Hepatocyte (in vitro differentiated cells): ENCODE results near the gene VANGL1. TPM values are rescaled to one million over a fixed set of nuclear protein-coding genes. Genes with fewer than 3 reads are reported as not detected.

Experiments used
- DNase-seq: peaks from one replicate; pipeline ENCODE4 v3.0.0-alpha.2; 2016; ENCODE audit warnings: low spot score
- H2AFZ ChIP-seq: fragments of 200-600 bp; sonication (generic); 2 replicates; pipeline ENCODE4 v1.6.0; 2016; ENCODE audit warnings: antibody characterized with exemption, mild to moderate bottlenecking
- H3K27ac ChIP-seq: fragments of 200-600 bp; sonication (generic); 2 replicates; pipeline ENCODE4 v1.5.1; 2016; ENCODE audit warnings: mild to moderate bottlenecking
- H3K27me3 ChIP-seq: fragments of 200-600 bp; sonication (generic); 2 replicates; pipeline ENCODE4 v1.6.1; 2016
- H3K36me3 ChIP-seq: fragments of 200-600 bp; sonication (generic); replicated peaks from 2 replicates; pipeline ENCODE4 v1.5.1; 2016; ENCODE audit warnings: low read depth; ENCODE audit not compliant: insufficient read depth
- H3K4me1 ChIP-seq: fragments of 200-600 bp; sonication (generic); 2 replicates; pipeline ENCODE4 v1.5.1; 2016; ENCODE audit warnings: mild to moderate bottlenecking, moderate library complexity; ENCODE audit not compliant: insufficient read depth
- H3K4me2 ChIP-seq: fragments of 200-600 bp; sonication (generic); 2 replicates; pipeline ENCODE4 v1.6.0; 2016
- H3K4me3 ChIP-seq: fragments of 200-600 bp; sonication (generic); 2 replicates; pipeline ENCODE4 v1.5.1; 2016; ENCODE audit warnings: mild to moderate bottlenecking
- H3K79me2 ChIP-seq: fragments of 200-600 bp; sonication (generic); 2 replicates; pipeline ENCODE4 v1.6.0; 2017; ENCODE audit warnings: mild to moderate bottlenecking
- H3K9me2 ChIP-seq: fragments of 200-600 bp; sonication (generic); replicated peaks from 2 replicates; pipeline ENCODE4 v1.6.0; 2017; ENCODE audit warnings: mild to moderate bottlenecking; ENCODE audit not compliant: insufficient read depth
- H3K9me3 ChIP-seq: fragments of 200-600 bp; sonication (generic); 2 replicates; pipeline ENCODE4 v1.5.1; 2016; ENCODE audit warnings: low read depth, mild to moderate bottlenecking
- H4K20me1 ChIP-seq: fragments of 200-600 bp; sonication (generic); 2 replicates; pipeline ENCODE4 v1.6.0; 2016; ENCODE audit warnings: mild to moderate bottlenecking; ENCODE audit not compliant: insufficient read depth, poor library complexity, severe bottlenecking
- EZH2 ChIP-seq: fragments of 200-600 bp; sonication (generic); IDR thresholded peaks from 2 replicates; pipeline ENCODE4 v1.6.1; 2016; ENCODE audit warnings: antibody characterized with exemption, mild to moderate bottlenecking, borderline replicate concordance
- EZH2phosphoT487 ChIP-seq: fragments of 200-600 bp; sonication (generic); IDR thresholded peaks from one replicate; pipeline ENCODE4 v1.6.1; 2018; ENCODE audit warnings: antibody characterized with exemption, mild to moderate bottlenecking, low read depth, moderate library complexity; ENCODE audit not compliant: unreplicated experiment, severe bottlenecking
- WGBS: methylation state at CpG from one replicate; pipeline ENCODE4 v1.1.6; 2016; ENCODE audit warnings: low lambda C conversion rate; ENCODE audit errors: missing lambda C conversion rate; 5-methylcytosine and 5-hydroxymethylcytosine counted together
- polyA plus RNA-seq: library from polyadenylated mRNA; unstranded; fragments of >200 nt; fragmentation: Nextera tagmentation; extraction: Ambion mirVana; gene quantifications from 2 replicates; pipeline ENCODE4 v1.2.1, GENCODE V29; 2016
- total RNA-seq: library from RNA; depleted of rRNA; stranded (reverse); fragments of >200 nt; gene quantifications from 2 replicates; pipeline ENCODE4 v1.2.3, GENCODE V29; 2014
- TF ChIP-seq, protein P1 (sequence below): fragments of 200-600 bp; sonication (generic); IDR thresholded peaks from 2 replicates; pipeline ENCODE4 v1.5.1; 2016; ENCODE audit warnings: antibody characterized with exemption, mild to moderate bottlenecking; ENCODE audit not compliant: poor library complexity

VANGL1 gene
- total and polyA plus RNA-seq, 2 experiments from 2014 or later = 11.6 to 12.1 TPM

DNA sequence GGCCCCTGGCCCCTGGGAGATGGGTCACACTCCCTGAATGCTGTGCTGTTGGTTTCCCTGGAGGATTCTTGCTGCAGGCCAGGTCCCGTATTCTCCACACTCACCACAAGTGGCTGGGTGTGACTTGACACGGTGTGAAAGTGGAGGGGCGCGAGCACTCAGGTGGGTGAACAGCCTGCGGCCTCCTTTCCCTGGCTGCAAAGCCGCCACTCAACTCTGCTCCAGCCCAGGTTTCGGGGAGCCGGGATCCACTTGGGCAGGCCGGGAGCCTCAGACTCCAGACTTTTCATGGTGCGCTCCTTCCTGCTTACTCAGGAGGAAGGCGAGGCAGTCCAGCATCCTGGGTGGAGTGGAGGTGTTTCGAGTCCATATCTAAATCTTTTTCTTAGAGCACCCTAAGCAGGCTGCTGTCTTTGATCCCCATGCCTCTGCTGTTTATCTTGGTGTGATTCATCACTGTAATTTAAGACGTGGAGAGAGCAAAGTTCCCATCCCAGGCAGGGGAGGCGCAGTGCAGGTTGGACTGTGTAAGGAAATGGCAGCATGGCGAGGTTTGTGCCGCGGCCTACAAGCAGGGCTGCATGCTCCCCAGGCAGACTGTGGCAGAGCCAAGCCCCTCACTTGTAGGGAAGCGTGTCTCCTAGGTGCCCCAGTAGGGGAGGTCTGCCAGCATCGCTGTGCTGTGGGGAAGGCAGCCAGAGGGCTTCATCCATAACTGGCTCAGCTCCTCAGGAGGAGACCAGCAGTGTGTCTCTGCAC is 29.6 kb downstream of the VANGL1 start:
- peak; percentile 77 for DNase-seq
- H3K4me1 ChIP-seq = peaks cover 29% of the 10 kb centered on the region
- H3K4me2 ChIP-seq = peak overlapping the region; percentile 25
- peak overlapping the region; percentile 91 for H3K27ac ChIP-seq
- no peak overlapping the region for H3K4me3 ChIP-seq
- no peak overlapping the region for H2AFZ ChIP-seq
- TF ChIP-seq EZH2 = no peak
- no peak for TF ChIP-seq EZH2phosphoT487
- TF ChIP-seq, protein P1, sequence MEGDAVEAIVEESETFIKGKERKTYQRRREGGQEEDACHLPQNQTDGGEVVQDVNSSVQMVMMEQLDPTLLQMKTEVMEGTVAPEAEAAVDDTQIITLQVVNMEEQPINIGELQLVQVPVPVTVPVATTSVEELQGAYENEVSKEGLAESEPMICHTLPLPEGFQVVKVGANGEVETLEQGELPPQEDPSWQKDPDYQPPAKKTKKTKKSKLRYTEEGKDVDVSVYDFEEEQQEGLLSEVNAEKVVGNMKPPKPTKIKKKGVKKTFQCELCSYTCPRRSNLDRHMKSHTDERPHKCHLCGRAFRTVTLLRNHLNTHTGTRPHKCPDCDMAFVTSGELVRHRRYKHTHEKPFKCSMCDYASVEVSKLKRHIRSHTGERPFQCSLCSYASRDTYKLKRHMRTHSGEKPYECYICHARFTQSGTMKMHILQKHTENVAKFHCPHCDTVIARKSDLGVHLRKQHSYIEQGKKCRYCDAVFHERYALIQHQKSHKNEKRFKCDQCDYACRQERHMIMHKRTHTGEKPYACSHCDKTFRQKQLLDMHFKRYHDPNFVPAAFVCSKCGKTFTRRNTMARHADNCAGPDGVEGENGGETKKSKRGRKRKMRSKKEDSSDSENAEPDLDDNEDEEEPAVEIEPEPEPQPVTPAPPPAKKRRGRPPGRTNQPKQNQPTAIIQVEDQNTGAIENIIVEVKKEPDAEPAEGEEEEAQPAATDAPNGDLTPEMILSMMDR = no peak
- H3K36me3 ChIP-seq = no peaks in the 10 kb centered on the region
- H4K20me1 ChIP-seq = no peaks in the 10 kb centered on the region
- H3K9me3 ChIP-seq = no peaks in the 10 kb centered on the region
- no peaks in the 10 kb centered on the region for H3K9me2 ChIP-seq
- H3K79me2 ChIP-seq = peaks cover 9% of the 10 kb centered on the region
- WGBS = 68% methylated on average over 19 of the region's 19 CpGs
- no peaks in the 10 kb centered on the region for H3K27me3 ChIP-seq

DNA sequence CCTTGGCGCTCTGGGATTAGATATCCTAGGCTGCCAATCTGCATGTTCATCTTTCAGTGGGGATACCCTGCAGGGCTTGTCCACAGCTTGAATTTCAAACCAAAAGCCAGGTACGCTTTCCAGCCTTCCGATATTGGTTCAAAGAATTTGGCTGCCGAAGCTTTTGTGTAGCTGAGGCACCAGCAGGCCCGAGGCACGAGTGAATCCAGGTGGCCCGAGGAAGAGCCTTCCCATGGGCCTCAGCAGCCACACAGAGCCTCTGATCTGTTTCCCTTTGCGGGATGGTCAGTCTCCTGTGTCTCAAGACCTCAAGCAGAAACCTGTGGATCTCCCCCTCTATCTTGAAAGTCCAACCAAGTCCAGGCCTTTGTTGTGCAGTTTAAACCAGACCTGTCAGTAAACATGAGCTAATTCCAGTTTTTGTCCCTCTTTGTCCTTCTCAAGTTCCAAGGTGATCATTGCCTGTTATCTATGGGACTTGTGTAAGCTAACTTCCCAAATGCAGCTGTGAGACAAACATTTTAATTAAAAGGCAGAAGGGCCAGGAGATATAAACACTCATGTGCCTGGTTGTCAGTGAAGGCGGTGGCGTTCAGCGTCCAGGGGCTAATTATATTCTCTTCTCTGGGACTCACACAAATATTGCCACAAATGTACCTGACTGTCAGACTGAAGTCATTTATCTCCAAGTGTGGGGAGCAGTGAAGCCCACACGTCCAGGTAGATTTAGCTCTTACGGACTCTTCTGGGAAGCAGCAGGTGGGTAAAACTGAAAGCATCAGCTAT is 30.6 kb downstream of the VANGL1 start:
- Histone ChIP-seq H3K9me2 (no peaks in the 10 kb centered on the region), H3K9me3 (no peaks in the 10 kb centered on the region), H4K20me1 (no peaks in the 10 kb centered on the region), H2AFZ (no peak overlapping the region), H3K4me1 (peaks cover 29% of the 10 kb centered on the region), H3K4me2 (no peak overlapping the region), H3K79me2 (peaks cover 9% of the 10 kb centered on the region), H3K36me3 (no peaks in the 10 kb centered on the region), H3K27ac (peak overlapping the region; percentile 91), H3K4me3 (no peak overlapping the region), H3K27me3 (no peaks in the 10 kb centered on the region)
- no peak for DNase-seq
- TF ChIP-seq, protein P1 = no peak
- TF ChIP-seq EZH2phosphoT487 (no peak), EZH2 (no peak)
- whole genome bisulfite sequencing = 82% methylated on average over 13 of the region's 13 CpGs

DNA sequence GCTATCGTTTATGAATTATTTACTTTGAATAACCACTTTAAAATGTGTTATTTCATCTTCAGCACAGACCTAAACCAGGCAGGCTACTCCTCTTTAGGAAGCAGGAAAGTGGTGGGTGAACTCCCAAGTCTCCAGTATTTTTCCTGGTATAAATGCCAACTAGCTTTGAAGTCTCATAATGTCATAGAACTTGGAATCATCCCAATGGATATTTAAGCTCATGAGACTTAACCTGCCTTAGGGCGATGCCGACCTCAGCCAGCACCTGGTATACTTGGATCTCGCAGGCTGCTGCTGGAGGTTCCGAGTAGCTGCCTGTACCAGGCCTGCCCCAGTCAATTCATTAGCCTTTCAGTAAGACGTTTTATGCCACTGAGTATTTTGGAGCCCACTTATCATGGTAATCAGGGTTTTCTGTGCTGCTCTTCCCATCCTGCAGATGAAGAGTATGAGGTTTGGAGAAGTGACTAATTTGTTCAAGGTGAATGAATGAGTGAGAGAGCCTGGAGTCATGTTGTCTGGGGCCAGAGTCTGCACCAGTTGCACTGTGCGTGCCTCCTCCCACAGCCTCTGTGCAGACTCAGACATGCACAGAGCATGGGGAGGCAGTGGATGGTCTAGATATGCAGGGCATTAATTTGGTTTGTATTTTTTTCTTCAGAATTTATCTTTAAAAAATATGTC is 34.9 kb downstream of the VANGL1 start:
- Histone ChIP-seq H2AFZ (no peak overlapping the region), H3K36me3 (no peaks in the 10 kb centered on the region), H3K9me2 (no peaks in the 10 kb centered on the region), H3K79me2 (peaks cover 2% of the 10 kb centered on the region), H4K20me1 (no peaks in the 10 kb centered on the region), H3K27ac (no peak overlapping the region), H3K9me3 (no peaks in the 10 kb centered on the region), H3K4me2 (no peak overlapping the region), H3K4me1 (peaks cover 11% of the 10 kb centered on the region), H3K27me3 (no peaks in the 10 kb centered on the region), H3K4me3 (no peak overlapping the region)
- DNase-seq = no peak
- no peak for TF ChIP-seq EZH2
- TF ChIP-seq EZH2phosphoT487 = no peak
- TF ChIP-seq, protein P1 = no peak
- 91% methylated on average over 7 of the region's 7 CpGs for WGBS
